HG02885 (cell line): Measurements from ENCODE around the gene IFNA4.
"Not testable (repeated sequence)": the region's sequence is repeated elsewhere in the genome, so short reads cannot be mapped to it uniquely, and the experiment has no call there.

Source experiments
- ATAC-seq: cut with Tn5 transposase; IDR thresholded peaks from one replicate; pipeline ENCODE4 v1.9.1; 2021; ENCODE audit warnings: mild to moderate bottlenecking; ENCODE audit not compliant: unreplicated experiment, poor library complexity

The IFNA4 gene

GRCh38 chr9:21187487-21187886 lies at the start of gene IFNA4:
TSS of gene IFNA4 (minus strand) at chr9:21187587. CDS start at chr9:21187531, 56 bp downstream.
- ATAC-seq: not testable (repeated sequence)

- ATAC-seq: not testable (repeated sequence)
Observed at GRCh38 chr9:21236360-21236714, 49.0 kb upstream of the IFNA4 start.

GRCh38 chr9:21235468-21236359 lies 48.3 kb upstream of the IFNA4 start:
- ATAC-seq: peak; percentile 85

- ATAC-seq: no peak
Observed at GRCh38 chr9:21234153-21234687, 46.8 kb upstream of the IFNA4 start.

GRCh38 chr9:21233258-21233657 lies 45.9 kb upstream of the IFNA4 start:
- ATAC-seq: no peak

GRCh38 chr9:21228122-21228521 lies 40.7 kb upstream of the IFNA4 start, which contains the start of gene IFNA17:
TSS of gene IFNA17 (minus strand) at chr9:21228222. CDS start at chr9:21228173, 49 bp downstream.
- ATAC-seq: no peak

GRCh38 chr9:21217211-21217610 lies 29.8 kb upstream of the IFNA4 start, which contains the start of gene IFNA16:
TSS of gene IFNA16 (minus strand) at chr9:21217311. CDS start at chr9:21217305, 6 bp downstream.
- ATAC-seq: not testable (repeated sequence)

GRCh38 chr9:21213411-21214326 lies 26.3 kb upstream of the IFNA4 start:
- ATAC-seq: peak; percentile 81

- ATAC-seq: not testable (repeated sequence)
Observed at GRCh38 chr9:21212160-21212559, 24.8 kb upstream of the IFNA4 start.

- ATAC-seq: not testable (repeated sequence)
Observed at GRCh38 chr9:21210782-21211181, 23.4 kb upstream of the IFNA4 start.

- ATAC-seq: no peak
Observed at GRCh38 chr9:21210311-21210710, 22.9 kb upstream of the IFNA4 start.

GRCh38 chr9:21207043-21207442 lies 19.7 kb upstream of the IFNA4 start, which contains the start of gene IFNA10:
TSS of gene IFNA10 (minus strand) at chr9:21207143. CDS start at chr9:21207097, 46 bp downstream.
- not testable (repeated sequence) for ATAC-seq

GRCh38 chr9:21205204-21205603 lies 17.8 kb upstream of the IFNA4 start:
- no peak for ATAC-seq

GRCh38 chr9:21202105-21202504 lies 14.7 kb upstream of the IFNA4 start, which contains the start of gene IFNA7:
TSS of gene IFNA7 (minus strand) at chr9:21202205. CDS start at chr9:21202165, 40 bp downstream.
- not testable (repeated sequence) for ATAC-seq

GRCh38 chr9:21194867-21195776 lies 7.7 kb upstream of the IFNA4 start:
- peak; percentile 97 for ATAC-seq

- peak; percentile 96 for ATAC-seq
Observed at GRCh38 chr9:21182810-21183736, 4.3 kb downstream of the IFNA4 start.

- no peak for ATAC-seq
Observed at GRCh38 chr9:21174671-21175070, 12.7 kb downstream of the IFNA4 start.

- no peak for ATAC-seq
Observed at GRCh38 chr9:21172156-21172555, 15.2 kb downstream of the IFNA4 start.
